Activated naive CD4-positive, alpha-beta T cell treated with anti-CD3 and anti-CD28 coated beads, Interleukin-2, amount 50 U/mL, for 16 hours (primary cell): ENCODE data around the gene BRD1.
"Not testable (repeated sequence)": the region's sequence is repeated elsewhere in the genome, so short reads cannot be mapped to it uniquely, and the experiment has no call there.

ENCODE experiments used
- DNase-seq: peaks from one replicate; pipeline ENCODE4 v3.0.0-alpha.2; 2020

BRD1 gene

GRCh38 chr22:49852898-49853894, 25.5 kb upstream of the BRD1 start, which contains the start of gene ZBED4:
ZBED4 (plus strand) TSS chr22:49853844; CDS start chr22:49883663, 29,819 bp downstream.
- DNase-seq: peak; percentile 97

GRCh38 chr22:49852568-49852897, 24.9 kb upstream of the BRD1 start:
- DNase-seq: not testable (repeated sequence)

DNA sequence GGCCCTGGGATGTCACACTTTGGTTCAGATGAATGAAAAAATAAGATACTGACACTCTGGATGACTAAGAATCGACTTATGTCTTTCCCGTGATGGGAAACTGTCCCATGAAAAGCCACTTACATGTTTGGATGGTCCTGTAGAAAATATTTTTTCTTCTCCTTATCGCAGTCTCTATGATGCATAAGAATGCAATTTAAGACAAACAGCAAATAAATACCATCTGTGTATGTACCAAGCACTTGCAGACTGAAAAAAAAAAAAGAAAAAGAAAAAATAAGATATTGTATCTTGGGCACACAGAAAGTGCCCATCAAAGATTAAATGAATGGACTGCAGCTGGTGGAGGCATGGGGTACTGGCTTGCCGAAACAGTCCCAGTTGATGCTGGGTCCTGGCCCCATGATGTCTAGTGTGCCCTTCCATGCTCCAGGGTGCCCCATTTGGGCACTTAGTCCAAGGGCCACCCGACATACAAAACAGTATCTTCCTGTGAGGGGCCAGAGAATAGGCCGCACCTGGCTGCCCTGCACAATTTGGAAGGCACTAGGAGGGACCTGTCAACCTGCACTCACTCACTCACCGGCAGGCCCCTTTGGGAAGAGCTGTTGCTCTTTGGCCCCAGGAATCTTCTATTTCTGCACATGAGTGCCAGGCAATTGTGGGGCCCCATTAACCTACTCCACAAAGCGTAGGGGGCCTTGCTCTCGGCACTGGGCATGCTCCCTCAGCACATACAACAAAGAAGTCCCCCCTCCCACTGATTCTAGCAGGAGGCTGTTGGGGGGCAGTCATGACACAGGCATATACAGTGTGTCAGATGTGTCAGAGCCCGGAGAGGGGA, 23.5 kb upstream of the BRD1 start:
- DNase-seq: no peak

- DNase-seq: no peak
These were observed 22.6 kb upstream of the BRD1 start for GRCh38 chr22:49850021-49850911.

DNA sequence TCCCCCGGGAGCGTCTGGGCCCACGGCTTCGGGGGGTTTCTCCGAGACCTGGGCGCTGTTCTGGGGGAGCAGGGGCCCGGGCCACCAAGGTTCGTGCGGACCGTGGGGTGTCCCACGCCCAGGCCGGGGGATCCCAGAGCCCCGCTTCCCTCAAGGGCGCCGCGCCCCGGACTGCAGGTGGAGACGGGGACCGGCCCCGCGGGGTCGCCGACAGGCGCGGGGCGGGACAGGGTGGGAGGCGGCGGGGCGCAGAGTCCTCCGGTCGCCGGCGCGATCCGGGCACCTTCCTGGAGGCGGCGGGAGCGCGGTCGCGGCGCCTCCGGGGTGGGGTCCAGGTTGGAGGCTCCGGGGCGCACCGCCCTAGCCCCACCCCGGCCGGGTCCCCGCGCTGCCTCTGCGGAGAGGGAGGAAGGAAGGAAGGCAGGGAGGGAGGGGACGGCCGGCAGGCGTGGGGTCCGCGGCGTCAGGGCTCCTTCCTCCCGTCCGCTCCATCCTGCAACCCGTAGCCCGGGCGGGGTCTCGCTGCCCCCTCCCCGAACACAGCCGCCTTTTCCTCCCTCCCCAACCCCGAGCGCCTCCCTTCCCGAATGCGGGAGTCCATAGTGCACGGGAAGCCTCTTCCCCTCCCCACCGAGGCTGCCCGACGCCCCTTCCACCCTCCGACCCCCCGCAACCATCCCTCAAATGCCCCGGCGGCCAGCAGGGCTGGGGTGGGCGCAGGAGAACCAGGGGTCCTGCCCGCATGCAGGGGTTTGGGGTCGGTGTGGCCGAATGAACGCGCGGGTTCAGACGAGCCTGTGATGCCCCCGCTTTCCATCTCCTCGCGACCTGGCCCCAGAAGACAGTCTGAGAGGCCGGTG, 21.7 kb upstream of the BRD1 start:
- no peak for DNase-seq

GRCh38 chr22:49848690-49849160, 21.1 kb upstream of the BRD1 start:
- no peak for DNase-seq

DNA sequence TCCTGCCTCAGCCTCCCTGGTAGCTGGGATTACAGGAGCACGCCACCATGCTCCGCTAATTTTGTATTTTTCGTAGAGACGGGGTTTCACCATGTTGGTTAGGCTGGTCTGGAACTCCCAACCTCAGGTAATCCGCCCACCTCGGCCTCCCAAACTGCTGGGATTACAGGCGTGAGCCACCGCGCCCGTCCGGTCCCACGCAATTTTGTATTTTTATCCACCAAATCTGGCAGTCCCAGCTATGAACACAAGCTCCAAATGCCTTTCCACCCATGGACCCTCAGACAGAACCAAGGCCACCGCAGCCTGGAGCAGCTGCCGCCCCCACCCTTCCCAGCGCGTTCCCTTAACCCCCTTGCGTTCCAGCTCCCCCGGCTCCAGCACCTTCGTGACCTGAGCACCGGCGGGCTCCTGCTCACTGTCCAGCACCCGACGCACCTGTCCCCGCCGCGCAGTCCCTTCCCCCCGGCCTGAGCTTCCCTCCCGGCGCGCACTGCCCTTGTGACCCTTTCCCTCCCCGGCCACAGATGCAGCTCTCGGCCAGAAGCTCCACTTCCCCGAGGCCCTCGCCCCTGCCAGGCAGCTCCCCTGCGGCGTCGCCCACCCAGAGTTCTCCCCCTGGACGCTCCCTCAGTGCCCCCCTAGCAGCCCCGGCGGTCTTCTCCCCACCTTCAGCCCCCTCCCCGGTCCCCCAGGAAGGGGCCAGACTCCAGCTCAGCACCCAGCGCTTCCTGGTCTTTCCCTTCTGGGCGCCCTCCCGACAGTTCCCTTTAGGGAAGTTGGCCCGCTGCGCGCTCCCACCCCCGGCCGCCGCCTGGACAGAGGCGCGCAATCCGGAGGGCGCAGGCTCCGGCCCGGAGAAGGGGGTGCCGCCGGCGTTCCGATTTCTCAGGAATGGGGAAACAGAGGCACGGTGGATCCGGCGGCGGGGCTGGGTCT, 20.3 kb upstream of the BRD1 start:
- no peak for DNase-seq

GRCh38 chr22:49845666-49846459, 18.2 kb upstream of the BRD1 start:
- no peak for DNase-seq

DNA sequence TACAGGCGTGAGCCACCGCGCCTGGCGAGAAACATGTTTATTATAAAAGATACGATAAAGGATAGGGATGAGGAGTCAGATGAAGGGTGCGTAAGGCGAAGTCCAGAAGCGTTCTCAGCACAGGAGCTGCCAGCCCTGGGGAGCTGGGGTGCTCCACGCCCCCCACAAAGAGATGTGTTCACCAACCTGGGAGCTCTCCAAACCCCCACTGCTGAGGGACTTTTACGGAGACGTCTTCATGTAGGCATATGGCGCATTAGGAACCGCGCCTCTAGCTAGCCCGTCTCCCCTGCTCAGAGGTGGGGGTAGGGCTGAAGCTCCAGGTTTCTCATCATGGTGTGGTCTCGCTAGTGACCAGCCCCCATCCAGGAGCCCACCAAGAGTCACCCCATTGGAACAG, 17.6 kb upstream of the BRD1 start:
- DNase-seq: no peak

GRCh38 chr22:49838771-49839717, 11.4 kb upstream of the BRD1 start:
- peak; percentile 78 for DNase-seq

DNA sequence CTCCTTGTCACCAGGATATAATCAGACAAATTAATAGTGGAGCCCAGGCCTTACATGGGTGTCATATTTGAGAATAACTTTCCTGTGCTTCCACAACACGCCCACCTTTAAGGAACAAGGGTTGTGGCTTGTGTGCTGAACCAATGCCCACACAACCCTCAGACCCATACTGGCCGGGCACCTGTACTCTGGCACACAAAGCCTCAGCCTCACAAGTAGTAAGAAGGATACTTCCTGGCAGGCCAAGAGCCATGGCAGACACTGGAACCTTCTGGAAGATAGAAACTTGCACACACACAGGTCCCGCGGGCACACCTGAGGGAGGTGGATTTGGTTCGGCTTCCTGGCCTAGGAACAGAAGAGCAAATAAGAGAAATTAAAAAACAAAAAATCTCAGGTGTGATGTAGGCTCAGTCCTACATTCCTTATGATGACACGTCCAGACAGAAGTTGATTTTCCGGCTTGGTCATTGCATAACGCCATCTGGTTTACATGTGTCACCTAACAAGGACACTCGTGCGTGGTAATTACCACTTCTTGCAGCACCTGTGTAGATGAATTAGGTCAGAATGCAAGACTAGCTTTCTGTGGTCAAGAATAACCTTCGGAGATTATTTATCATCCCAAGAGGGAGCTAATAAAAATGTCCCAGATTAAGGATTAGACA, 5.8 kb upstream of the BRD1 start:
- no peak for DNase-seq

DNA sequence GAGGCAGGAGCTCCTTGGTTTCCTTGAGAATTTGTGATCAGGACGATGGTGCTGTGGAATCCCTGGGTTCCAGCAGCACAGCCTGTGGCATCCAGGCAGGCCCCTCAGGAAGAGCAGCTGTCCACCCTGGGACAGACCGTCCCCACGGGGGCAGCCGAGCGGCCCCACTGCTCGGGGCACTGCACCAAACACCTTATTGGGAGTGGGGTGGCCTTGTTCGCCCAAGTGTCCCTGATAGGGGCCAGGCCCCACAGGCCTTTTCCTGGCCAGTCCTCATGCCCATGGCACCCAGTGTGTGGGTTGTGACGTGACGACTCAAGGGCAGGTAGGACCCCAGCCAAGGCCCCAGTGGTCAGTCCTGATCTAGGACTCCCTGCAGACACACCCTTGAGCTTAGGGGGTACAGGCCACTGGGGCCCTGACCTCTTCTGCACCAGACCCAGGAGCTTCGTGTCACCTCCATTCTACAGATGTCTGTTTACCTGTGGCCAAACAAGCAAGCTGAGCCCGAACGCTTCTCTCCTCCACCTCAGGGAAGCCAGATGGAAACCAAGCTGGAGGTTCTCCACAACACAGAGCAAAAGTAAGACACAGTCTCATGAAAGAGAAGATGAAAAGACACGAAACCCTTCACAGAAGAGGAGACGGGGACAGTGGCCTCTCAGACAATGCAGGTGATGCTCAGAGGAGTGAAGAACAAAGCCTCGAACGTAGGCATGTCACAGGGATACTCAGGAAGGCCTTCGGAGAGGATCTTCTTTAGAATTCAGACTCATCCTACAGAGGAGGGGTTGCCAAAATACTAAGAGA, 1.6 kb upstream of the BRD1 start:
- no peak for DNase-seq

GRCh38 chr22:49828599-49828965, 909 bp upstream of the BRD1 start:
- no peak for DNase-seq

GRCh38 chr22:49827271-49827852, 311 bp downstream of the BRD1 start:
- DNase-seq: peak; percentile 33

GRCh38 chr22:49826603-49827270, 936 bp downstream of the BRD1 start:
- peak; percentile 40 for DNase-seq
